ENCODE results near the gene PDE6G. TPM values are rescaled to one million over a fixed set of nuclear protein-coding genes. Genes with fewer than 3 reads are reported as not detected.

The PDE6G gene
- total and polyA plus RNA-seq, 2 experiments from 2014 or later: 5.5 to 9.0 TPM

DNA sequence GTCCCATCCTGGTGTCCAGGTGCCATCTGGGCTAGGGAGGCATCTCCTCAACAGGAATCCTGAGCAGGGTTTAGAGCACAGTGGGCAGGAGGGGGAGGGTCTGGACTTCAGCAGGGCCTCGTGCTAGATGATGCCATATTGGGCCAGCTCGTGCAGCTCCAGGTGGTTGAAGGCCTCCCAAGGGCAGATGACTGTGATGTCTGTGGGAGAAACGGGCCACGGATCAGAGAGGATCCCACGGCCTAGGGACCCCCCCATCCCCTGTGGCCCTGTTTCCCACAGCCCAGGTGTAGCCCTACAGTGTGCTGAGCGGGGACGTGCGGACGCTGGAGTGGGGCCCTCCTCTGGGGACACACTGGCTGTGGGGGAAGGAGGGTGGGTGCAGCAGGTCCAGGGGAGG, 5.4 kb downstream of the PDE6G start (continued):
- TF ChIP-seq, protein P1, sequence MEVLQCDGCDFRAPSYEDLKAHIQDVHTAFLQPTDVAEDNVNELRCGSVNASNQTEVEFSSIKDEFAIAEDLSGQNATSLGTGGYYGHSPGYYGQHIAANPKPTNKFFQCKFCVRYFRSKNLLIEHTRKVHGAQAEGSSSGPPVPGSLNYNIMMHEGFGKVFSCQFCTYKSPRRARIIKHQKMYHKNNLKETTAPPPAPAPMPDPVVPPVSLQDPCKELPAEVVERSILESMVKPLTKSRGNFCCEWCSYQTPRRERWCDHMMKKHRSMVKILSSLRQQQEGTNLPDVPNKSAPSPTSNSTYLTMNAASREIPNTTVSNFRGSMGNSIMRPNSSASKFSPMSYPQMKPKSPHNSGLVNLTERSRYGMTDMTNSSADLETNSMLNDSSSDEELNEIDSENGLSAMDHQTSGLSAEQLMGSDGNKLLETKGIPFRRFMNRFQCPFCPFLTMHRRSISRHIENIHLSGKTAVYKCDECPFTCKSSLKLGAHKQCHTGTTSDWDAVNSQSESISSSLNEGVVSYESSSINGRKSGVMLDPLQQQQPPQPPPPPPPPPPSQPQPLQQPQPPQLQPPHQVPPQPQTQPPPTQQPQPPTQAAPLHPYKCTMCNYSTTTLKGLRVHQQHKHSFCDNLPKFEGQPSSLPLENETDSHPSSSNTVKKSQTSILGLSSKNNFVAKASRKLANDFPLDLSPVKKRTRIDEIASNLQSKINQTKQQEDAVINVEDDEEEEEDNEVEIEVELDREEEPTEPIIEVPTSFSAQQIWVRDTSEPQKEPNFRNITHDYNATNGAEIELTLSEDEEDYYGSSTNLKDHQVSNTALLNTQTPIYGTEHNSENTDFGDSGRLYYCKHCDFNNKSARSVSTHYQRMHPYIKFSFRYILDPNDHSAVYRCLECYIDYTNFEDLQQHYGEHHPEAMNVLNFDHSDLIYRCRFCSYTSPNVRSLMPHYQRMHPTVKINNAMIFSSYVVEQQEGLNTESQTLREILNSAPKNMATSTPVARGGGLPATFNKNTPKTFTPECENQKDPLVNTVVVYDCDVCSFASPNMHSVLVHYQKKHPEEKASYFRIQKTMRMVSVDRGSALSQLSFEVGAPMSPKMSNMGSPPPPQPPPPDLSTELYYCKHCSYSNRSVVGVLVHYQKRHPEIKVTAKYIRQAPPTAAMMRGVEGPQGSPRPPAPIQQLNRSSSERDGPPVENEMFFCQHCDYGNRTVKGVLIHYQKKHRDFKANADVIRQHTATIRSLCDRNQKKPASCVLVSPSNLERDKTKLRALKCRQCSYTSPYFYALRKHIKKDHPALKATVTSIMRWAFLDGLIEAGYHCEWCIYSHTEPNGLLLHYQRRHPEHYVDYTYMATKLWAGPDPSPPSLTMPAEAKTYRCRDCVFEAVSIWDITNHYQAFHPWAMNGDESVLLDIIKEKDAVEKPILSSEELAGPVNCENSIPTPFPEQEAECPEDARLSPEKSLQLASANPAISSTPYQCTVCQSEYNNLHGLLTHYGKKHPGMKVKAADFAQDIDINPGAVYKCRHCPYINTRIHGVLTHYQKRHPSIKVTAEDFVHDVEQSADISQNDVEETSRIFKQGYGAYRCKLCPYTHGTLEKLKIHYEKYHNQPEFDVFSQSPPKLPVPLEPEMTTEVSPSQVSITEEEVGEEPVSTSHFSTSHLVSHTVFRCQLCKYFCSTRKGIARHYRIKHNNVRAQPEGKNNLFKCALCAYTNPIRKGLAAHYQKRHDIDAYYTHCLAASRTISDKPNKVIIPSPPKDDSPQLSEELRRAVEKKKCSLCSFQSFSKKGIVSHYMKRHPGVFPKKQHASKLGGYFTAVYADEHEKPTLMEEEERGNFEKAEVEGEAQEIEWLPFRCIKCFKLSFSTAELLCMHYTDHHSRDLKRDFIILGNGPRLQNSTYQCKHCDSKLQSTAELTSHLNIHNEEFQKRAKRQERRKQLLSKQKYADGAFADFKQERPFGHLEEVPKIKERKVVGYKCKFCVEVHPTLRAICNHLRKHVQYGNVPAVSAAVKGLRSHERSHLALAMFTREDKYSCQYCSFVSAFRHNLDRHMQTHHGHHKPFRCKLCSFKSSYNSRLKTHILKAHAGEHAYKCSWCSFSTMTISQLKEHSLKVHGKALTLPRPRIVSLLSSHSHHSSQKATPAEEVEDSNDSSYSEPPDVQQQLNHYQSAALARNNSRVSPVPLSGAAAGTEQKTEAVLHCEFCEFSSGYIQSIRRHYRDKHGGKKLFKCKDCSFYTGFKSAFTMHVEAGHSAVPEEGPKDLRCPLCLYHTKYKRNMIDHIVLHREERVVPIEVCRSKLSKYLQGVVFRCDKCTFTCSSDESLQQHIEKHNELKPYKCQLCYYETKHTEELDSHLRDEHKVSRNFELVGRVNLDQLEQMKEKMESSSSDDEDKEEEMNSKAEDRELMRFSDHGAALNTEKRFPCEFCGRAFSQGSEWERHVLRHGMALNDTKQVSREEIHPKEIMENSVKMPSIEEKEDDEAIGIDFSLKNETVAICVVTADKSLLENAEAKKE (CRISPR knock-in tag; IDR thresholded peaks at IDR 0.05): no peak
- TF ChIP-seq, protein P2, sequence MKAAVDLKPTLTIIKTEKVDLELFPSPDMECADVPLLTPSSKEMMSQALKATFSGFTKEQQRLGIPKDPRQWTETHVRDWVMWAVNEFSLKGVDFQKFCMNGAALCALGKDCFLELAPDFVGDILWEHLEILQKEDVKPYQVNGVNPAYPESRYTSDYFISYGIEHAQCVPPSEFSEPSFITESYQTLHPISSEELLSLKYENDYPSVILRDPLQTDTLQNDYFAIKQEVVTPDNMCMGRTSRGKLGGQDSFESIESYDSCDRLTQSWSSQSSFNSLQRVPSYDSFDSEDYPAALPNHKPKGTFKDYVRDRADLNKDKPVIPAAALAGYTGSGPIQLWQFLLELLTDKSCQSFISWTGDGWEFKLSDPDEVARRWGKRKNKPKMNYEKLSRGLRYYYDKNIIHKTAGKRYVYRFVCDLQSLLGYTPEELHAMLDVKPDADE (IDR thresholded peaks at IDR 0.05): no peak
- TF ChIP-seq EZH2 (IDR thresholded peaks at IDR 0.05; ENCODE audit: low read depth, unreplicated experiment) (no peak), STAT1 (IDR thresholded peaks at IDR 0.05; ENCODE audit: unreplicated experiment) (no peak)

DNA sequence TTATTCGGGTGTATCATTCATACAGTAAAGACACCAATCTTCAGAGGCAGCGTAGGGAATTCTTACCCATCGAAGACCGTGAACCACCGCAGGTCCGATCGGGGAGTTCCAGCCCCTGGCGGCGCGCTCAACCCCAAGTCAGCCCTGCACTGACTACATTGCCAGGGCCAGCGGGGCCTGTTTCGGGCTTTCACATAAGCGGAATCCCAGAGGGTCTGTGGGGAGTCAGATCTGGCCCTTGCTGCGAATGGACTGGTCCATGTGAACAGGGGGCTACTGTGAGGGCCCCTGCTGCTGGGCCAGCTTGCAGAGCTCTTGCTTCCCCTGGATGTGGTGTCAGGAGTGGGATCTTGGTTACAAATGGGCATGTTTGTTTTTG, 7.6 kb downstream of the PDE6G start:
- Mint-ChIP-seq H3K9me3 (peaks cover 9% of the 10 kb centered on the region; the same call in 1 of the 3 replicates), H3K27ac (no peak overlapping the region), H3K36me3 (ENCODE audit: low read depth) (no peaks in the 10 kb centered on the region), H3K4me3 (peak overlapping the region; percentile 67), H3K27me3 (ENCODE audit: insufficient read depth, low read depth, poor library complexity) (peaks cover 37% of the 10 kb centered on the region), H3K4me1 (peaks cover 14% of the 10 kb centered on the region)
- no peaks in the 10 kb centered on the region for H3K9me2 ChIP-seq (ENCODE audit: insufficient read depth)
- no peaks in the 10 kb centered on the region for H3K36me3 ChIP-seq (ENCODE audit: insufficient read depth)
- DNase-seq (ENCODE audit: low spot score) (peak; percentile 81), ATAC-seq (peak; percentile 39)
- peak overlapping the region; percentile 58 for H3K4me3 ChIP-seq
- no peak overlapping the region for H3K27ac ChIP-seq (ENCODE audit: low read depth)
- H3K4me1 ChIP-seq (ENCODE audit: insufficient read depth): peaks cover 23% of the 10 kb centered on the region
- H2AFZ ChIP-seq: peak overlapping the region; percentile 97
- H3K79me2 ChIP-seq (replicated peaks; ENCODE audit: insufficient read depth): no peaks in the 10 kb centered on the region
- no peaks in the 10 kb centered on the region for H4K20me1 ChIP-seq (replicated peaks; ENCODE audit: insufficient read depth)
- peak overlapping the region; percentile 84 for H3K4me2 ChIP-seq
- peaks cover 13% of the 10 kb centered on the region; the same call in 1 of the 2 replicates for H3F3A ChIP-seq (replicated peaks; ENCODE audit: low read depth)
- peaks cover 34% of the 10 kb centered on the region for H3K27me3 ChIP-seq (ENCODE audit: insufficient read depth)
- TF ChIP-seq POLR2AphosphoS5 (IDR thresholded peaks at IDR 0.05; ENCODE audit: low read depth) (0 out of 2 replicates have a peak, but pooled peaks have one; percentile 27), EZH2phosphoT487 (IDR thresholded peaks at IDR 0.05; ENCODE audit: unreplicated experiment) (no peak), EZH2 (IDR thresholded peaks at IDR 0.05; ENCODE audit: low read depth, unreplicated experiment) (peak; percentile 2), ZNF331 (CRISPR knock-in tag; IDR thresholded peaks at IDR 0.05; ENCODE audit: low read depth) (no peak), CREB1 (CRISPR knock-in tag; IDR thresholded peaks at IDR 0.05; ENCODE audit: low read depth) (no peak)
- TF ChIP-seq, protein P2 (IDR thresholded peaks at IDR 0.05): no peak

Data from GM23338 (cell line).